DLD1 (cell line): ENCODE measurements around the gene ZNF563.

ENCODE experiments used
- in situ Hi-C: cut with HindIII; loops from 2 replicates; pipeline ENCODE4 v1.10.0; 2017; ENCODE audit warnings: low sequenced_read_pairs

Gene ZNF563

DNA sequence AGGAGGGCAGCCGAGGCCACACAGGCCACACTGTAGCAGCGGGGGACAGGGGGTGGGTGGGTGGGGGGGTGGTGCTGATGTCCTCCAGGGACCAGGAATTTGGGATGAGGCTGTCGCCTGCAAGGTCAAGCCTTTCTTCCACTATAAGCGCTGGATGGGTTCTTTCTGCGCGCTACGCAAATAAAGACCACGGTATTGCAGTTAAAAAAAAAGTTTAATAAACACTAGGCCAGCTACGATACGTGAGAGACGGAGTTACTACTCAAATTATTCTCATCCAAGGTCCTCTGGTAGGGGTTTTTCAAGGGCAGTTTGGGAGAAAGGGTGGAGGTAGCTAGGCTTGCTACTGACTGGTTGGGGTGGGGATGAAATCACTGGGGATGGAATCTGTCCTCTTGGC is 38.2 kb downstream of the ZNF563 start:
- in situ Hi-C loops: no loop called here

DNA sequence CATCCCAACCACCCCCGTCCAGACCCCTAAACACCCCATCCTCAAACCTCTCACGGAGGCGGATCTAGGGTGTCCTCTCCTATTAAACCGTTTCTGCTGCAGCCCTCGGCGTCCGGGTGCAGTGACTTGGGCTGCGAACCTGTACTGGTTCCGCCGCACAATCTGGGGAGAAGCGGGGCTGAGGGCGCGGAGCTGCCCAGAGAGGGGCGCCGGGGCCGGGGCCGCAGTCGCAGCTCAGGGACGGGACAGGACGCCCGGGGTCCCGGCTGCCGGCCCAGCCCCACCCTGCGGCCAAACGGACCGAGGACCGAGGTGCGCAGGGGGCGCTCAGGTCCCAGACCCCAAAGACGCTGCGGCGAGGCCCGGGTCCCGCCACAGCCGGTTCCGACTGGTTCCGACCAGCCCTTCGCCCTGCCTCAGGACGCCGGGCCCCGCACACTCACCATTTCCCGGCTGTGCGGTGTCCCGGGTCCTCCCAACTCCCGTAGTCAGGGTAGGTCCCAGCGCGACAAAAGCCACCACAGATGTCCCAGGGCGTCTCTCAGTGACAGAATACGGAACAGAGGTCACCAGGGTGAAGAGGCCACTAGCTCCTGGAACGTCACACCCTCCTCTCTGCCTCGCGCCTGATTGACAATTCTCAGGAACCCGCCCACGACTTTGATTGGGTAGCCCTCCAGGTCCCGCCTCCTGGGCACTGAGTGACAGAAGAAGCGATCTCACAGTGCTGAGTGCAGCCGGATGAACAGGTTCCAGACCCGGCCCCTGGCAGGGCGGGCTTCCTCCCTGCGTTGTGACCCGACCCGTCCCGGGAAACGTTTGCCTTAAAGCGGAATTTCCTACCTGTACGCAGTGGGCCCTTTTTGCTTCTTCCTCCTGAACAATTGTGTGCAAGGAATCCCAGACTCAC is 38.9 kb downstream of the ZNF563 start, which contains the start of gene ZNF44:
TSS of gene ZNF44 (minus strand) at position 635 of the 910 bp plus-strand sequence. CDS start at position 446, 189 bp downstream.
- in situ Hi-C loops: no loop called here

- in situ Hi-C loops: no loop called here
These were observed 39.6 kb downstream of the ZNF563 start for GRCh38 chr19:12293777-12294248.

- in situ Hi-C loops: no loop called here
These were observed 43.7 kb downstream of the ZNF563 start for GRCh38 chr19:12289790-12290065.

GRCh38 chr19:12287958-12288500 is 45.4 kb downstream of the ZNF563 start:
- in situ Hi-C loops: no loop called here

DNA sequence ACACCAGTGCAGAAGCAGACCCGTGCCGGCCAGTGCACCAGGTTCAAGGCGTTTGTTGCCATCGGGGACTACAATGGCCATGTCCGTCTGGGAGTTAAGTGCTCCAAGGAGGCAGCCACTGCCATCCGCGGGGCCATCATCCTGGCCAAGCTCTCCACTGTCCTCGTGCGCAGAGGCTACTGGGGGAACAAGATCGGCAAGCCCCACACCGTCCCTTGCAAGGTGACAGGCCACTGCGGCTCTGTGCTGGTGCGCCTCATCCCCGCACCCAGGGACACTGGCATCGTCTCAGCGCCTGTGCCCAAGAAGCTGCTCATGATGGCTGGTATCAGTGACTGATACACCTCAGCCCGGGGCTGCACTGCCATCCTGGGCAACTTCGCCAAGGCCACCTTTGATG is 48.8 kb downstream of the ZNF563 start:
- in situ Hi-C loops: no loop called here

- in situ Hi-C loops: no loop called here
These were observed 49.2 kb downstream of the ZNF563 start for GRCh38 chr19:12284226-12284625.

- in situ Hi-C loops: no loop called here
These were observed 54.7 kb downstream of the ZNF563 start for GRCh38 chr19:12278713-12279112.

DNA sequence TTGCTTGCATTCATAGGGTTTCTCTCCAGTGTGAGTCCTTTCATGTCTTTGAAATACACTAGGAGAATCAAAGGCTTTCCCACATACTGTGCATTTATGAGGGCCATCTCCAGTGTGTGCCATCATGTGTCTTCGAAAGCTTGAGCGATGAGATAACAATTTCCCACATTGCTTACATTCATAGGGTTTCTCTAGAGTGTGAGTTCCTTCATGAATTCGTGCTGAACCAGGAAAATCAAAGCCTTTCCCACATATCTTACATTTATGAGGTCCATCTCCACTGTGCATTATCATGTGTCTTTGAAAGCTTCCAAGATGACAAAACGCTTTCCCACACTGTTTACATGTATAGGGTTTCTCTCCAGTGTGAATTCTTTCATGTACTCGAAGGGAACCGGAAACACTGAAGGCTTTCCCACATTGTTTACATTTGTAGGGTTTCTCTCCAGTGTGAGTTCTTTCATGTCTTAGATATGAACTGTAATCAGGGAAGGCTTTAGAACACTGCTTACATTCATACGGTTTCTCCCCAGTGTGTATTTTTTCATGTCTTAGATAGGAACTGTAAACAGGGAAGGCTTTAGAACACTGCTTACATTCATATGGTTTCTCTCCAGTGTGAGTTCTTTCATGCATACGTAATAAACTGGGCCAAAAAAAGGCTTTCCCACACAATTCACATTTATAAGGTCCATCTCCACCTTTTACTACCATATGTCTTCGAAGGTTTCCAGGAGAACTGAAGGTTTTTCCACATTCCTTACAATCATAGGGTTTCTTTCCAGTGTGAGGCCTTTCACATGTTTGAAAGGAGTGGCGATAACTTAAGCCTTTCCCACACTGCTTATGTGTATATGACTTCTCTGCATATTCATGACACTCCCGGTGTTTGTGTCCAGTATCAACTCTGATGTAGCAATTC is 60.2 kb downstream of the ZNF563 start:
- in situ Hi-C loops: no loop called here

- in situ Hi-C loops: no loop called here
These were observed 61.0 kb downstream of the ZNF563 start for GRCh38 chr19:12272386-12272785.

GRCh38 chr19:12270854-12271253 is 62.6 kb downstream of the ZNF563 start:
- in situ Hi-C loops: no loop called here
